Activated T-helper 1 cell treated with Interleukin-2 at 50 U/mL for 16 hours (primary cell): ENCODE results near the gene PFDN5.
A peak's percentile ranks its signal among the peaks of the same experiment; 100 is the strongest.

ENCODE experiments used
- DNase-seq: peaks from one replicate; pipeline ENCODE4 v3.0.0-alpha.2; 2020; ENCODE audit warnings: low read depth

Gene PFDN5

DNA sequence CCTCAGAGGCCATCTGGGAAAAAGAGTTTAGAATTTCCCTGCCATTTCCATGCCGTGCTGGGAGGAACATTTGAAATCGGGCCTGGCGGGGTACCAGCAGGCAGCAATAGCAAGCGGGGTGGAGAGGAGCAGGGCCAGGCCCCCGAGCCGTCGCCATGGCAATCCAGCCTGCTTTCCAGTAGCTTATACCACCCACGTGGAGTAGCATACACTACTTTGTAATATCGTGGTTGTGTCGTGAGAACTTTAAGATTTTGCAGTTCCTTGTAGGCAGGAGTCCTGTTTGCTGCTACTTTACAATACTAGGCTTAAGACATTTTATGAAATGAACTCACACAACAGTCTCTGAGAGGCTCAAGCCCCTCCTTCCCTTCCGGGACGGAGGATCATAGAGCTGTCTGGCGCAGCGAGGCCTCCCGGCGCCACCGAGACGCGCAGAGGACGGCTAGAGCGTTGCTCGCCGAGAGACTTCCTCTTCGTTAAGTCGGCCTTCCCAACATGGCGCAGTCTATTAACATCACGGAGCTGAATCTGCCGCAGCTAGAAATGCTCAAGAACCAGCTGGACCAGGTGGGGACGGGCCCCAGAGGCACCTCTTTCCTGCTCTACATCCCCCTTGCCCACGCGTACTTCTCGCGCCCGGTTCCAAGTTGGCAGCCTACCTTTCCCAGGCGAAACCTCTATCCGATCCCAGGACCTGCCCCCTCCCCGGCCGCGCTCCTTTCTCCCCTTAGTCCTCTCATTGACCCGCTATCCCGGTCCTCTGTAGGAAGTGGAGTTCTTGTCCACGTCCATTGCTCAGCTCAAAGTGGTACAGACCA is at the start of gene PFDN5:
Gene PFDN5 (plus strand): TSS at position 473 of the 821 bp plus-strand sequence. CDS start 26 bp downstream, at position 499.
- DNase-seq: peak; percentile 82

DNA sequence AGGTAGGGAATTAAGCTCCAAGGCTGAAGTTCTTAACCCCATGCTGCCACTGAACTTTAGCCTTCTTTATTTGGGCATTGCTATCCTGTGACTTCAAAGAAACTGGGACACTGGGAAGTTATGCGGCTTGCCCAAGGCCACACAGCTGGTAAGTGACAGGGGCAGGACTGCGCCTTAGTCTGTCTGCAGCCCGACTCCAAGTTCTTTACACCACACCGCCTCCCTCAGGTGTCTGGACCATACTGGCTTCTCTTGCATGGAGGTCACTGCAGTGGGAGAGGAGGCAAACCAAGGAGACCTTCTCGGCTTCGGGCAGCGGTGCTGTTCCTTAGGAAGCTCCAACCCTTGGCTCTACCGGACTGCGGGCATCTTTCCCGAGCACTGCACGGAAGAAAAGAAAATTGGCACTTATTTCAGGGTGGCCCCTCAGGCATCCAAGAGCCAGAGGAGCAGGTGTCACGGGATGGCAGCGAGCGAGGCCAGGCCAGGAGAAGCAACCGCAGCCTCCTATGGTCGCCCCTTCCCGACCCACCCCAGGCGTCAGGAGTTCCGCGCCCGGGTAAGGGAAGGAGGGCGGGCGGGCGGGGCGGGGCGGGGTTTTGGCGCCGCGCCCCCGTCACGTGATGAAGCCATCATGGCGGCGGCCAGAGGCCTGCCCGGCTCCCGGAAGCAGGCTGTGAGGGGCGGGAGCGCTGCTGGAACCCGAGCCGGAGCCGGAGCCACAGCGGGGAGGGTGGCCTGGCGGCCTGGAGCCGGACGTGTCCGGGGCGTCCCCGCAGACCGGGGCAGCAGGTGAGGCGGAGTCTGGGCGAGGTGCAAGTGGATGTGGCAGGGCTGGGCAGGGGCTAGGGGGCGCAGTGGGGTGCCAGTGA is 43.6 kb upstream of the PFDN5 start:
- DNase-seq: peak; percentile 58

GRCh38 chr12:53252349-53252916 is 42.9 kb upstream of the PFDN5 start:
- no peak for DNase-seq

DNA sequence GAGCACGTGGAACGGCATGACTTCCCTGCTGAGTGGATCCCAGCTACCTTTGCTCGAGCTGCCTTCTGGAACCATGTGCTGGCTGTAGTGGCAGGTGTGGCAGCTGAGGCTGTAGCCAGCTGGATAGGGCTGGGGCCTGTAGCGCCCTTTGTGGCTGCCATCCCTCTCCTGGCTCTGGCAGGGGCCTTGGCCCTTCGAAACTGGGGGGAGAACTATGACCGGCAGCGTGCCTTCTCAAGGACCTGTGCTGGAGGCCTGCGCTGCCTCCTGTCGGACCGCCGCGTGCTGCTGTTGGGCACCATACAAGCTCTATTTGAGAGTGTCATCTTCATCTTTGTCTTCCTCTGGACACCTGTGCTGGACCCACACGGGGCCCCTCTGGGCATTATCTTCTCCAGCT is 42.0 kb upstream of the PFDN5 start:
- no peak for DNase-seq

DNA sequence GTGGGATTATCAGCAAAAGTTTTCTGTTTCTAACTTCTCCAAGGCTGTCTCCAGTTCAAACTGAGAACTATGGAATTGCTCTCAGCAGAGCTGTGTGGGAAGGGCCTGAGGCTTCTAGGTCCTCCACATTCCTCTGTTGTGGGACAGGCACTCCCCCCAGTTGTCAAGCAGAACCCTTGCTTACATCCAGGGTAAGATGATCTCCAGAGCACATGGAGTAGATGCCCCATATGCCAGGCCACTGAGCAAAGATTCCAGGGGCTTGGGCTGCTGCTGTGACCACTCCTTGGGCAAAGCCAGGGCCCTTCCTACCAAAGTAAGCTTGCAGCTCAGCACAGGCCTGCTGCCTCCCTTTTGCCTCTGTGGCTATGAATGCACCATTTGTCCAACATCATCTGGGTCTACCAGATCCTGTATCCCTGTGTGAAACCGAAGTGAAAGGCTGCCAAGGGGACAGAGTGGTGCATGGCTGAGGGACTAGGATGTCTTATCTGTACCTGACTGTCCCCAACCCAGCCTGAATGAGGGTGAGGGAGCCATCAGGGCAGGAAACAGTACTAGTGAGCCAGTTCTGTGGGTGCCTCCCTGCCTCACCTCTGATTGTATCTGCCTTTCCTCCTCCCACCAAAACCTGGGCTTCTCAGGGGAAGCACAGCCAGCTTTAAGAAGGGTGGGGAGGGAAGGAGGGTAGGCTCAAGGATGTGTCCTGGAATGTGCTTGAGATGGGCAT is 40.4 kb upstream of the PFDN5 start:
- no peak for DNase-seq

- no peak for DNase-seq
Observed at GRCh38 chr12:53255996-53256395, 39.3 kb upstream of the PFDN5 start.

DNA sequence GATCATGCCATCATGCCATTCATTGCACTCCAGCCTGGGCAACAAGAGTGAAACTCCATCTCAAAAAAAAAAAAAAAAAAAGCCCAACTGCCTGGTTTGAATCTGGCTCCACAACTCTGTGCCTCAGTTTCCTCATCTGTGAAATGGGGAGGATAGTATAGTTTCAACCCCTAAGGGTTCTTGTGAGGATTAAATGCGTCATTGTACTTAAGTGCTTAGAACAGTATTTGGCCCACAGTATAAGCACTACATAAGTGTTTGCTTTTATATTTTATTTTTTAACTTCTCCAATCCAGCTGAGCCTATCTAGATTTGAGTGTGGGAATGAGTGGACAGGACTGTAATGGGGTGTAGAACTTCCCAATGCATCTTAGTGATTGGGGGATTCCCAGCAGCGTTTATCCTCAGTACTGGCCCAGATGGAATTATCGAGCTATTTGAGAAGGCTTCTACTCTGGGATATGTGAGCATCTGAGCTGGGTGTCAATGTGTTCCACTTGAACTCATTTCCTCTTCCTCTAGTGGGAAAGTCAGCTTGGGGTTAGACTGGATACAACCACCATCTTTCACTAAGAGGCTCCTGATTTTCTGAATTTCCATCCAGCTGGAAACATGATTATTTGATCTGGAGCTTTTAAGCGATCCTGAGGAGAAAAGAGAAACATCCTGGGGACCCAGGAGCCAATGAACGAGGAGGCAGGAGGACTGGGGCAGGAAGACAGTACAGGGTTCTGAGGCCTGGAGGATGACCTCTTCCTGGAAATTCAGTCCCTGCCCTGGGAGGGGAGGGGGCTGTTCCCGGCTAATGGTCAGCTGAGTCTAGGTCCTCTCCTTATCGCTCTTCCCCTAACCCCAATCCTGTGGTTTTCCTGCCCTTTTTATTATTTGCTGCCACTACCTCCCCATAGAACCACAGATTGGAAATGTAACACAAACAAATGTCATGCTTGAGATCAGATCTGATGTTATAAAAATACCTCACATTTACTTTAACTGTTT is 36.5 kb upstream of the PFDN5 start:
- no peak for DNase-seq

GRCh38 chr12:53259891-53260290 is 35.5 kb upstream of the PFDN5 start:
- DNase-seq: no peak

GRCh38 chr12:53265783-53266182 is 29.6 kb upstream of the PFDN5 start:
- DNase-seq: no peak

DNA sequence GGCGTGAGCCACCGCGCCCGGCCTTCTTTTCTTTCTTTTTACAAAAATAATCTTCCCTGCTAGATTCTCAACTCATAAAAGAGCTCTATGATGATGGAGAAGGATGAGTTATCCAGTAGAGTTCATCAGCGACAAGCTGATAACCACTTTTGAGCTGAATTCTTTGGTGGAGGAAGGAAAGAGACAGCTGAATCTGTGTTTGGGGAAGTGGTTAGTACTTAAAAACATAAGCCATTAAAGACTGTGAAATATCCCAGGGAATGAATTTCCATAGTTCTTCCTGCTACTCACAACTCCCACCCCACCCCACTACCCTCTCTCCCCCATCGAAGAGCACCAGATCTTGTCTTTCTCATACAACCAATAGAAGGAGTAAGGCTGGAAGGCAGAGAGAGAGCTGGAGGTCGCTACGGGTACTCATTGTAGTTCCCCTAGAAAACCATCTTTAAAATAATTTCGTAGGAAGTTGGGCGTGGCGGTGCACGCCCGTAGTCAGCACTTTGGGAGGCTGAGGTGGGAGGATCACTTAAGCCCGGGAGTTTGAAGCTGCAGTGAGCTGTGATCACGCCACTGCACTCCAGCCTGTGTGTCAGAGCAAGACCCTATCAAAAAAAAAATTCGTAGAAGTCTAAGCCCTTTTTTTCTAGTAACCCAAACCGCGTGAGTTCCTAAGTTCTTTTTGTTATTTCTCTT is 27.9 kb upstream of the PFDN5 start:
- no peak for DNase-seq

- peak; percentile 70 for DNase-seq
Observed at GRCh38 chr12:53267999-53268629, 27.2 kb upstream of the PFDN5 start, which contains the start of gene ESPL1. Gene ESPL1 (plus strand): TSS chr12:53268299. CDS start chr12:53268767, 468 bp downstream.

DNA sequence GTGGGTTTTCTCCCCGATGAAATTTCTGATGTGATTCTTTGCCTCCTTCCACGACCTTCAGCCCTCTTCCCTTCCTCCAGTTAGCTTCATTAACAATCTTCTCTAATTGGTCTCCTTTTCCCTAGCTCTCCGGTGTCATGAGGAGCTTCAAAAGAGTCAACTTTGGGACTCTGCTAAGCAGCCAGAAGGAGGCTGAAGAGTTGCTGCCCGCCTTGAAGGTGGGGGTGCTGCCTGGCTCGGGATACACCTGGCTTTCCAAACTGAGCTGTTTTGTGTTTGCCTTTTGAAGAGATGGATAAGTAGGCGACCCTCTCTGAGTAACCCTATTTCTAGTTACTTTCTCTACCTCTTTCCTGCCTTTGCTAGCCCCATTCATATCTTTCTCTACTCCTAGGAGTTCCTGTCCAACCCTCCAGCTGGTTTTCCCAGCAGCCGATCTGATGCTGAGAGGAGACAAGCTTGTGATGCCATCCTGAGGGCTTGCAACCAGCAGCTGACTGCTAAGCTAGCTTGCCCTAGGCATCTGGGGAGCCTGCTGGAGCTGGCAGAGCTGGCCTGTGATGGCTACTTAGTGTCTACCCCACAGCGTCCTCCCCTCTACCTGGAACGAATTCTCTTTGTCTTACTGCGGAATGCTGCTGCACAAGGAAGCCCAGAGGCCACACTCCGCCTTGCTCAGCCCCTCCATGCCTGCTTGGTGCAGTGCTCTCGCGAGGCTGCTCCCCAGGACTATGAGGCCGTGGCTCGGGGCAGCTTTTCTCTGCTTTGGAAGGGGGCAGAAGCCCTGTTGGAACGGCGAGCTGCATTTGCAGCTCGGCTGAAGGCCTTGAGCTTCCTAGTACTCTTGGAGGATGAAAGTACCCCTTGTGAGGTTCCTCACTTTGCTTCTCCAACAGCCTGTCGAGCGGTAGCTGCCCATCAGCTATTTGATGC is 26.4 kb upstream of the PFDN5 start:
- no peak for DNase-seq

DNA sequence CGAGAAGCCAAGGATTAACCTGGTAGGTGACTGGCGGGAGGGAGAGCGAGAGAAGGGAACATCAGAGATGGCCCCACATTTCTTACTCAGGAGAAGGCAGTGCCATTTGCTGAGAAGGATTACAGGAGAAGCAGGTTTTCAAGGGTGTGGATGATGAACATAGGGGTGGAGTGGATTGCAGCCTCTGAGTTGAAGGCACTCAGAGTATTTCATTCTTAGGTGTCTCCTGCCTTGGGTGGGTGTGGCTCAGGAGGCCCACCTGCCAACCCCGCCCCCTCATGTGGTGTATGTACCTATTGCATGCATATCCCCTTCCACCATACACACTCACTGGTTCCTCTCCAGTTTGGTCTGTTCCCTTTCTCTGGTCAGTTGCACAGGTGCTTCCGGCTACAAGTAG is 20.9 kb upstream of the PFDN5 start:
- no peak for DNase-seq

- no peak for DNase-seq
Observed at GRCh38 chr12:53276511-53276910, 18.8 kb upstream of the PFDN5 start.

- no peak for DNase-seq
Observed at GRCh38 chr12:53277981-53278380, 17.4 kb upstream of the PFDN5 start.

- DNase-seq: no peak
Observed at GRCh38 chr12:53279283-53279869, 16.0 kb upstream of the PFDN5 start.

- no peak for DNase-seq
Observed at GRCh38 chr12:53279888-53280498, 15.3 kb upstream of the PFDN5 start.

DNA sequence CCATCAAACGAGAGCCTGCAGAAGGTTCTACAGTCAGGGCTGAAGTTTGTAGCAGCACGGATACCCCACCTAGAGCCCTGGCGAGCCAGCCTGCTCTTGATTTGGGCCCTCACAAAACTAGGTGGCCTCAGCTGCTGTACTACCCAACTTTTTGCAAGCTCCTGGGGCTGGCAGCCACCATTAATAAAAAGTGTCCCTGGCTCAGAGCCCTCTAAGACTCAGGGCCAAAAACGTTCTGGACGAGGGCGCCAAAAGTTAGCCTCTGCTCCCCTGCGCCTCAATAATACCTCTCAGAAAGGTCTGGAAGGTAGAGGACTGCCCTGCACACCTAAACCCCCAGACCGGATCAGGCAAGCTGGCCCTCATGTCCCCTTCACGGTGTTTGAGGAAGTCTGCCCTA is 8.9 kb upstream of the PFDN5 start:
- no peak for DNase-seq
